NCI-H69 (cell line): ENCODE results near the gene BCAS3.
"Not testable (repeated sequence)": the region's sequence is repeated elsewhere in the genome, so short reads cannot be mapped to it uniquely, and the experiment has no call there.

Experiments
- DNase-seq: peaks from one replicate; lab custom pipeline; 2025; lab: John Stamatoyannopoulos, UW

BCAS3 gene

GRCh38 chr17:61005958-61006357, 328.3 kb downstream of the BCAS3 start:
- not testable (repeated sequence) for DNase-seq

- DNase-seq, result no peak
Observed at GRCh38 chr17:61007980-61008379, 330.3 kb downstream of the BCAS3 start.

DNA sequence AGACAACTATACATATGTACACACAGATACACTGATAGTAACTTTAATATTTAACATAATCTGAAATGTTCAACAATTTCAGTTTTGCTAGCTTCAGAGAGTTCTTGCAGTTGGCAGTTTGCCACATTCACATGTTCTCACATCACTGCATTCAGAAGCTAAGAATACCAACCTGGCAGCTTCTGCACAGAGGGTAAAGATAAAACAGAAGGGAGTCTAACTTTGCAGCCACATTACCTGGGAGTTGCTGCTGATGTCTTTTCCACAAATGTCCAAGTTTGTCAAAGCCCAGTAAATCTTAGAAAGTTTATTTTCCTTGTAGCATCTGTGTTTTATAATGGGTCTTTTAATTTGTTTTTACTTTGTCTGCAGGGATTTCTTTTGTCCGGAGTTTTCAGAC, 332.0 kb downstream of the BCAS3 start:
- DNase-seq, result peak; percentile 64

DNA sequence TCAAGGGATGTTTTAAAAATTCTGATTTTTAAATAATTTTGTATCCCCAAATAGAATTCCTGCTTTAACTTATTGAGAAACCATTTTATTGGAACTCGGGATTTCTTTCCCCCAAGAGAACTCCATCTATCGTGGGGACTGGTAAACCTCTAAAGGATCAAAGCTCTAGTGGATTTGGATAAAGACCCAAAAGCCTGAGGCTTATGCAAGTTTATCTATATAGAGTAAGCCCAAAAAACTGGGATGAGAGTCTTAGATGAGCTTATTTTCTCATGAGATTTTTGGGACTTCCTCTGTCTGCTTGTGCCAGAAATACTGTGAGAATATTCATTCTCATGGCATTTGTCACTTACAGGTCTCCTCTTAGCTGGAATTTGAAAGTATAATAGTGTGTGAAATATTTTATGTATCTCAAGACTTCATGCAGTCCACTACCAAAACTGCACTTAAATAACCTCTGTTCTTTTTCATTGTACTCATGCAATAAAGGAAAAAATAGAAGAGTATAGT, 333.1 kb downstream of the BCAS3 start:
- no peak for DNase-seq

DNA sequence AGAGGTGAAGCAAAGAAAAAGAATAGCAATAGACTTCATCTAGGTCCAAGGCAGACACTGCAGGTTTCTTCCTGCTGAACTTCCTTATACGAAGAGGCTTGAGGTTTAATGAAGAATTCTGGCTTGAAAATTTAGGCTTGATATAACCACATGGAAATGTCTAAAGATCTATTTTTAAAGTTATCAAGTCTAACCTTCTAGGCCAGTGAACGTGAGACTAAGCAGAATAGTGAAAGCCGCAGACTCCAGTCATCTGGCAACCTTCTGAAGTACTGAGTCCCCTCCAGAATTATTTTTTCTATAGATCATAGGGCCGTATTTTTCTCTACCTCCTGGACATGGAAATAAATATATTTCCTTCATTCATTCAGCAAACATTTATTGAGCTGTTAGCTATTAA, 333.6 kb downstream of the BCAS3 start:
- no peak for DNase-seq

DNA sequence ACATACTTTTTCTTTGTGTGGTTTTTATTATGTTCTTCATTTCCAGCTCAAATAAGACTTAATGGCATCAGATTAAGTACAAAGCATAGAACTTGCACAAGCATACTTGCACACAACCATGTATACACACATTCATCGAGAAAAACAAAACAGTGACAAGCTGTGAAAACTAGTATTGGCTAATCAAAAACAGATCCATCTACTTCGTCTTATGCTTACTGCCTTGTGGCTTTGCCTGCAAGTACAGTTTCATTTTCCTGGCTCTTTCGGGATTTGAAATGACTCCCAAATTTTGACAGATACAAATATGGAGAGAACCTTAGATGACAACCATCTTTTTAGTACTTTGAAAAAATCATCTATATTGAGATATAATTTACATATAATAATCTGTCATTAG, 338.3 kb downstream of the BCAS3 start:
- DNase-seq, result no peak

DNA sequence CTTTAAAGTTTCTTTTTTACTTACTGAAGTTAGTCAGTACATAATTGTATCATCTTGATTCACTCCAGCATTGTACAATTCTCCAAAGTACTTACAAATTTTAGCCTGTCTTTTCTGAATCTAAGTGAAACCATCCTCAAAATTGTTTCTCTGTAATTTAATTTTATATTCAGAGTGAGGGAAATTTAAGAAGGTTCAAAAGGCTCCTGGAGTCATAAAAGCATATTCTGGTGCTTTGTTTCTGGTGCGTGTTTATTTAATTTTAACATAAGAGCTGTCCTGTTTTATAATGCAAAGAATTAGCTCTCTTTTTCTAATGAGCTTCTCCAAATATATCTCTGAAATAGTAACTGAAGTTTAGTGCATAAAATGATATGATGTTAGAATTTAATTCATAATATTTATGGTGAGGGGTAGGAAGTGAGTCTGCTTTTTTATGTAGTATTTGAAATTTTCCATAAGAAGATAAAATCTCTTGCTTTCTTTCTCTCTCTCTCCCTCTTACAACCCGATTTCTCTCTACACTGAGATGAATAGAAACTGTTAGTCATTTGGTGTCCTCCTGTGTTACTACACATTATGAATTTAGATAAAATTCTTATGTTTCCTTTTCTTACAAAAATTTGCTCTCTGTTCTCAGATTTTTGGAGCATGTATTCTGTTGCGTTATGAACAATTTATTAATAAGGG, 339.8 kb downstream of the BCAS3 start:
- no peak for DNase-seq

DNA sequence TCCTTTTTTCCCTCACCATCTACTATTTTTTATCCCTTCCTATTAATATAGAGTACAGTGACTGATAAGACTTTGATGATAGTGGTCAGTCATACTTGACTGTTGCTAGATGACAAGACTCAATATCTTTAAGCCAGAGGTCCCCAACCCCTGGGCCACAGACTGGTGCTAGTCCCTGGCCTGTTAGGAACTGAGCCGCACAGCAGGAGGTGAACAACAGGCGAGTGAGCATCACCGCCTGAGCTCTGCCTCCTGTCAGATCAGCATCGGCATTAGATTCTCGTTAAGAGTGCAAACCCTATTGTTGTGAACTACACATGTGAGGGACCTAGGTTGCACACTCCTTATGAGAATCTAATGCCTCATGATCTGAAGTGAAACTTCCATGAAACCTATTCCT, 341.3 kb downstream of the BCAS3 start:
- DNase-seq, result peak; percentile 37

GRCh38 chr17:61023996-61024395, 346.3 kb downstream of the BCAS3 start:
- no peak for DNase-seq

GRCh38 chr17:61026818-61027217, 349.2 kb downstream of the BCAS3 start:
- no peak for DNase-seq

DNA sequence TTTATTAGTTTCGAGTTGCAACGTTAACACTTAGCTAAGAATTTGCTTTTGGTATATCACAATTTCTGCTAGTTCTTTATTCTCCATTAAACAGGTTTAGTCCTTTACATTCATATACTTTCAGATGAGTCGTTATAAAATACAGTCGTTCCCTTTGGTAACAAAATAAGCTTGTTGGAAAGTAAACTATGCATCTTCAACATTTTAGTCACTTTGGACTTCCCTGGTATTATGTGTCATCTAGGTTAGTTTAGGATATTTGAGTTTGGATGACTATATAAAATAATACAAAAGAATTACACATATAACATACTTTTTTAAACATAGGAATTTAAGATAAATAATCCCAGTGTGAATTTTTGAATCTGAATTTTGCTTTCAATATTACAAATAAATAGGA, 351.5 kb downstream of the BCAS3 start:
- no peak for DNase-seq

DNA sequence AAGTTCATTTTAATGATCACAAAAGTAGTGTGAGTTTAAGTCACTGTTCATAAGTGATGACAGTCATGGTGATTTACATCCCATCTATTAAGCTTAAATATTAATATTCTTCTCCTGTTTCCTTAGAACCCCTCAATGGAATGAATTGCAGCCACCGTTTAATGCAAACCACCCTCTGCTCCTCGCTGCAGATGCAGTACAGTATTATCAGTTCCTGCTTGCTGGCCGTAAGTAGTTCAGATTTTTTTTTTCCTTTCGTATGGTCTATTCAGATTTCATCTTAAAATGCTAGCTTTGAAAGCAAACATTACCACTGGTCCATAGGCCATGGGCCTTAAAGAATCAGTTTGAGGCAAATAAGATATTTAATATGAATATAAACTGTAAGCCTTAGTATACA, 363.0 kb downstream of the BCAS3 start:
- DNase-seq, result peak; percentile 77

- DNase-seq, result not testable (repeated sequence)
Observed at GRCh38 chr17:61042348-61042747, 364.7 kb downstream of the BCAS3 start.

- DNase-seq, result no peak
Observed at GRCh38 chr17:61047515-61047914, 369.9 kb downstream of the BCAS3 start.

GRCh38 chr17:61048376-61049106, 370.9 kb downstream of the BCAS3 start:
- DNase-seq, result no peak

- no peak for DNase-seq
Observed at GRCh38 chr17:61053469-61053868, 375.8 kb downstream of the BCAS3 start.

- peak; percentile 12 for DNase-seq
Observed at GRCh38 chr17:61054436-61054835, 376.8 kb downstream of the BCAS3 start.

GRCh38 chr17:61057257-61057656, 379.6 kb downstream of the BCAS3 start:
- DNase-seq, result peak; percentile 32

DNA sequence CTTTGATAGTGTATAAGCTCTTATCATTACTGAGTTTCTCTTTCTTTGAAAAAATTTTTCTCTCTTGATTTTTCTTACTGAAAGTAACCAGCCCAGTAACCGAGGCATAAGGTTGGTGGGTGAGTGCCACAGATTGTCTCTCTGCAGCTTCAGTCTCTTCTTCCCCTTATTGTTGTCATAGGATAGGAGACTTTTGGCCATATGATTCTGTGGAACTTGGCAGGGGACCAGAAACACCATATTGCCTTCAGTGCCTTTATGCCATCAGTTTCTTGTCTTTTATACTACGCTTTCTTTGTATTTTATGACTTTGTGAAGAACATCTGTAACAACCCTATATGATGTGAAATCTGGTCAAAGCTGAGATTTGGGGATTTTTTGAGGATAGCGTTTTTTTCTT, 380.4 kb downstream of the BCAS3 start:
- peak; percentile 75 for DNase-seq

DNA sequence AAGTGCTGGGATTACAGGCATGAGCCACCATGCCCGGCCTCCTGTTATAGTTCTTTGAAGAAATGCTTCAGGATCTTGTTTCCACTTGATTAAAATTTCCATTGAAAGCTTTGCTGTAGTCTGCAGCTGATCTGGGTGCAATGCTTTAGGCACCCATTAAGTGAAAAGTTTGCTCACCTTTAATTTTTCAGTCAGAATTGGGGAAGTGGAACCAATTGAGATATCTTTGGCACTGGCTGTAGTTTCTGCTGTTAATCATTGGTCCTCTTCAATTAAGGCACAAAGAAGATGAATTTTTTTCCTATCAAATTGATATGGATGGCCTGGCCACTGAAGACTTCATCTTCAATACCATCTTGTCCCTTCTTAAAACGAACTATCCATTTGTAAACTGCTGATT, 385.9 kb downstream of the BCAS3 start:
- no peak for DNase-seq

DNA sequence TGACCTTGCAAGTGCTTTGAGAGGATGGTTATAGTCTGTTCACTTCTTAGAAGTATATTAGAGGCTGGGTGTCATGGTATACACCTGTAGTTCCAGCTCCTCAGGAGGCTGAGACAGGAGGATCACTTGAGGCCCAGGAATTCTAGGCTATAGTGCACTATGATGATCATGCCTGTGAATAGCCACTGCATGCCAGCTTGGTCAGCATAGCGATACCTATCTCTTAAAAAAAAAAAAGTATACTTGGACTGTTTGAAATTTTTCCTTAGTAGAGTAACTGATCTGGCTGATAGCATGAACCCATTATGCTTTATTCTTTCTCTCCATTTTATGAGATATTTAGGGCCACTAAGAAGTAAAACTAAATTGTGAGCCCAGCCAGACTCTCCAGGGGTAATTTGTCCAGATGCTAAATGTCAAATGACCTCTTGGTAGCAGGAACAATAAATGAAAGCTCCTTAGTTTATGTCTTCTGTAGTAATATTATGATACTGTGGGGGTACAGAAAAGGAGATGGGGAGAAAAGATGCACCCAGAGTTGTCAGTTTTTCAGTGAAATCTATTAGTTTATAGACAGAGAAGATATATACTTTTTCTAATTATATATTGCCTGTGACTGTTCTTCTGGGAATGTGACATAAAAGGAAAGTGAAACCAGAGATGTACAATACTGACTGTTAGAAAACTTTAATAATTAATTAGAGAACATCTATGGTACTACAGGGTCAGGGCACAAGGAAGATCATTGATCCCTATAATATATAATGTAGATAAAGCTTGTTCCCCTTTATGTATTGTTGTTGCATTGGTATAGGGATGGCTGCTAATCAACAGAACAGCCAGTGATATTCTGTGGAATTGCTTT, 386.7 kb downstream of the BCAS3 start:
- no peak for DNase-seq

DNA sequence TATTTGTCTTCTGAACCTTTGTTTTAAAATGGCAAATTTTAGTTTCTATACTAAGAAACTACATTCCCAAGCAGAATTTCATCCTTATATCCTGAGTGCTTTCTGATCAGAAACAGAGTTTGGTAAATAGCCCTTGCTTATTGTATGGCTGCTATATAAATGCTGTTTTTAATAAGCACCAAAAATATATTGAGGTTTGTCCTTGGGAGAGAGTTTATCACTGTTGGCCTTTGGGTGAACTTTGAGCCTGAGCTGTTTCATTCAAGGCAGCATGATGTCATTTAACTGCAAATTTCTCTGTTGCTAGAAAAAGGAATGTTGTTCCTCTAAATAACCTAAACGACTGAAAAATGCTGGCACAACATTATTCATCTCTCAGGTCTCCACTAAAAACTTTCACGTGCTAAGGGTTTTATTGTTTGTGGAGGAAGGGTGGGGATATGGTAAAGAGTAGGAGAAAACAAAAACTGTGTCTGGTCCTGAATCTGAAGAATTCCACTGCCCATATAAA, 387.7 kb downstream of the BCAS3 start:
- no peak for DNase-seq
